GM21367 (cell line): ENCODE data around the gene THBS1.

Experiments
- ATAC-seq: cut with Tn5 transposase; IDR thresholded peaks from one replicate; pipeline ENCODE4 v1.9.1; 2021; ENCODE audit not compliant: unreplicated experiment

The THBS1 gene

GRCh38 chr15:39573287-39573686 is 7.6 kb upstream of the THBS1 start:
- no peak for ATAC-seq

- ATAC-seq: no peak
Observed at GRCh38 chr15:39573844-39574243, 7.0 kb upstream of the THBS1 start.

GRCh38 chr15:39574427-39574826 is 6.5 kb upstream of the THBS1 start:
- no peak for ATAC-seq

GRCh38 chr15:39575180-39575579 is 5.7 kb upstream of the THBS1 start:
- ATAC-seq: no peak

- ATAC-seq: no peak
Observed at GRCh38 chr15:39578851-39579486, 1.9 kb upstream of the THBS1 start.

GRCh38 chr15:39579487-39580116 is 1.3 kb upstream of the THBS1 start:
- no peak for ATAC-seq

- ATAC-seq: peak; percentile 77
Observed at GRCh38 chr15:39580117-39580484, 778 bp upstream of the THBS1 start.

GRCh38 chr15:39581242-39581792 is 438 bp downstream of the THBS1 start:
- no peak for ATAC-seq

- ATAC-seq: no peak
Observed at GRCh38 chr15:39581793-39582285, 960 bp downstream of the THBS1 start.

GRCh38 chr15:39582286-39582976 is 1.6 kb downstream of the THBS1 start:
- no peak for ATAC-seq

GRCh38 chr15:39582977-39583595 is 2.2 kb downstream of the THBS1 start:
- no peak for ATAC-seq

GRCh38 chr15:39583596-39584265 is 2.9 kb downstream of the THBS1 start:
- ATAC-seq: no peak

GRCh38 chr15:39584266-39584659 is 3.4 kb downstream of the THBS1 start:
- ATAC-seq: no peak

- no peak for ATAC-seq
Observed at GRCh38 chr15:39584662-39585388, 3.9 kb downstream of the THBS1 start.

- ATAC-seq: no peak
Observed at GRCh38 chr15:39585389-39585841, 4.5 kb downstream of the THBS1 start.

GRCh38 chr15:39585871-39586301 is 5.0 kb downstream of the THBS1 start:
- no peak for ATAC-seq

- ATAC-seq: no peak
Observed at GRCh38 chr15:39586387-39587095, 5.7 kb downstream of the THBS1 start.

GRCh38 chr15:39587096-39587721 is 6.3 kb downstream of the THBS1 start:
- ATAC-seq: no peak
